HEK293T (cell line): Measurements from ENCODE around the gene EIF3L.

Experiments used
- BHLHE40 ChIP-seq: fragments of 450-650 bp; IDR thresholded peaks from 2 replicates; pipeline ENCODE4 v1.6.1; 2016; ENCODE audit warnings: mild to moderate bottlenecking, moderate library complexity, borderline replicate concordance
- FOXM1 ChIP-seq: fragments of 450-650 bp; IDR thresholded peaks from 2 replicates; pipeline ENCODE4 v1.6.1; 2017; ENCODE audit warnings: mild to moderate bottlenecking, borderline replicate concordance
- HDGF ChIP-seq: fragments of 450-650 bp; IDR thresholded peaks from 2 replicates; pipeline ENCODE4 v1.6.1; 2017; ENCODE audit warnings: antibody characterized with exemption, borderline replicate concordance
- L3MBTL2 ChIP-seq: fragments of 450-650 bp; conservative IDR thresholded peaks from 2 replicates; pipeline ENCODE4 v1.6.1; 2016; ENCODE audit warnings: mild to moderate bottlenecking
- NFRKB ChIP-seq: fragments of 450-650 bp; IDR thresholded peaks from 2 replicates; pipeline ENCODE4 v1.6.1; 2016; ENCODE audit warnings: mild to moderate bottlenecking, moderate library complexity
- PKNOX1 ChIP-seq: fragments of 450-650 bp; IDR thresholded peaks from 2 replicates; pipeline ENCODE4 v1.6.1; 2016
- ZNF384 ChIP-seq: fragments of 450-650 bp; IDR thresholded peaks from 2 replicates; pipeline ENCODE4 v1.6.1; 2016

- no peak for TF ChIP-seq FOXM1
- no peak for TF ChIP-seq ZNF384
- no peak for TF ChIP-seq L3MBTL2
- no peak for TF ChIP-seq NFRKB
- no peak for TF ChIP-seq HDGF
- TF ChIP-seq BHLHE40 = no peak
- TF ChIP-seq PKNOX1 = no peak
Observed at GRCh38 chr22:37830093-37830842, 19.0 kb upstream of the EIF3L start.
